Subcutaneous abdominal adipose tissue (tissue), 5 donors: ENCODE measurements around the gene DENND6B.

ENCODE experiments used
- H3K27ac ChIP-seq: one replicate; pipeline ENCODE4 v1.7.0; 2013; ENCODE audit warnings: low read depth, mild to moderate bottlenecking, inconsistent platforms, low read length, moderate library complexity
- H3K27me3 ChIP-seq, 5 donors: one replicate each; pipeline ENCODE4 v1.7.0; 2013; ENCODE audit warnings: low read length in 5 of 5, inconsistent platforms in 1 of 5; ENCODE audit not compliant: control insufficient read depth in 5 of 5, insufficient read depth in 4 of 5
- H3K36me3 ChIP-seq, 5 donors: one replicate each; pipeline ENCODE4 v1.7.0; 2013; ENCODE audit warnings: low read length in 5 of 5; ENCODE audit not compliant: control insufficient read depth in 5 of 5, insufficient read depth in 5 of 5
- H3K4me1 ChIP-seq, 5 donors: one replicate each; pipeline ENCODE4 v1.7.0; 2013; ENCODE audit warnings: low read length in 5 of 5, mild to moderate bottlenecking in 3 of 5, moderate library complexity in 1 of 5; ENCODE audit not compliant: control insufficient read depth in 5 of 5, insufficient read depth in 5 of 5
- H3K4me3 ChIP-seq, 5 donors: one replicate each; pipeline ENCODE4 v1.7.0; 2013; ENCODE audit warnings: low read length in 5 of 5, low read depth in 1 of 5
- H3K9ac ChIP-seq, 5 donors: one replicate each; pipeline ENCODE4 v1.7.0; 2013; ENCODE audit warnings: low read length in 5 of 5, mild to moderate bottlenecking in 4 of 5, moderate library complexity in 3 of 5
- H3K9me3 ChIP-seq, 5 donors: one replicate each; pipeline ENCODE4 v1.7.0; 2013; ENCODE audit warnings: low read length in 5 of 5; ENCODE audit not compliant: control insufficient read depth in 5 of 5
- donor health status: healthy.
- donor health status: healthy.
- donor health status: healthy.
- donor health status: healthy.
- donor health status: healthy.

DENND6B gene

GRCh38 chr22:50298937-50299784, 27.7 kb downstream of the DENND6B start:
- Histone ChIP-seq H3K27me3 (no peaks in the 10 kb centered on the region), H3K4me3 (peak overlapping the region in 3 of 5 donors; percentile 38 to 49 (median 44)), H3K9me3 (no peaks in the 10 kb centered on the region), H3K4me1 (peaks cover 3 to 75% (median 68%) of the 10 kb centered on the region in 5 donors), H3K9ac (peak overlapping the region in 1 of 5 donors; percentile 35), H3K27ac (no peak overlapping the region), H3K36me3 (peaks cover 0 to 8% (median 0%) of the 10 kb centered on the region in 5 donors)

- Histone ChIP-seq H3K9ac (no peak overlapping the region), H3K4me1 (peaks cover 2 to 74% (median 68%) of the 10 kb centered on the region in 5 donors), H3K27ac (no peak overlapping the region), H3K9me3 (no peaks in the 10 kb centered on the region), H3K4me3 (no peak overlapping the region), H3K27me3 (no peaks in the 10 kb centered on the region), H3K36me3 (peaks cover 0 to 6% (median 0%) of the 10 kb centered on the region in 5 donors)
These were observed 28.6 kb downstream of the DENND6B start for GRCh38 chr22:50298266-50298637.

GRCh38 chr22:50297510-50298265, 29.1 kb downstream of the DENND6B start:
- no peaks in the 10 kb centered on the region for H3K27me3 ChIP-seq
- no peak overlapping the region for H3K4me3 ChIP-seq
- peaks cover 2 to 74% (median 68%) of the 10 kb centered on the region in 5 donors for H3K4me1 ChIP-seq
- H3K36me3 ChIP-seq = peaks cover 0 to 6% (median 0%) of the 10 kb centered on the region in 5 donors
- peak overlapping the region; percentile 30 for H3K27ac ChIP-seq
- H3K9me3 ChIP-seq = no peaks in the 10 kb centered on the region
- peak overlapping the region in 1 of 5 donors; percentile 43 for H3K9ac ChIP-seq

- no peak overlapping the region for H3K4me3 ChIP-seq
- H3K27ac ChIP-seq = peak overlapping the region; percentile 30
- H3K9ac ChIP-seq = peak overlapping the region in 1 of 5 donors; percentile 43
- H3K9me3 ChIP-seq = no peaks in the 10 kb centered on the region
- H3K36me3 ChIP-seq = peaks cover 0 to 6% (median 0%) of the 10 kb centered on the region in 5 donors
- H3K27me3 ChIP-seq = no peaks in the 10 kb centered on the region
- H3K4me1 ChIP-seq = peaks cover 2 to 72% (median 66%) of the 10 kb centered on the region in 5 donors
These were observed 29.9 kb downstream of the DENND6B start for GRCh38 chr22:50296658-50297490.

- H3K9ac ChIP-seq = peak overlapping the region in 3 of 5 donors; percentile 26 to 77 (median 61)
- peak overlapping the region; percentile 86 for H3K27ac ChIP-seq
- no peaks in the 10 kb centered on the region for H3K9me3 ChIP-seq
- peaks cover 2 to 54% (median 44%) of the 10 kb centered on the region in 5 donors for H3K4me1 ChIP-seq
- H3K4me3 ChIP-seq = peak overlapping the region in 3 of 5 donors; percentile 6 to 58 (median 22)
- no peaks in the 10 kb centered on the region for H3K27me3 ChIP-seq
- peaks cover 0 to 23% (median 16%) of the 10 kb centered on the region in 5 donors for H3K36me3 ChIP-seq
These were observed 32.5 kb downstream of the DENND6B start for GRCh38 chr22:50294319-50294656.

- Histone ChIP-seq H3K9ac (peak overlapping the region in 4 of 5 donors; percentile 1 to 77 (median 54)), H3K4me3 (peak overlapping the region in 3 of 5 donors; percentile 22 to 58 (median 54)), H3K27me3 (no peaks in the 10 kb centered on the region), H3K27ac (peak overlapping the region; percentile 86), H3K4me1 (peaks cover 2 to 50% (median 40%) of the 10 kb centered on the region in 5 donors), H3K9me3 (no peaks in the 10 kb centered on the region), H3K36me3 (peaks cover 0 to 29% (median 23%) of the 10 kb centered on the region in 5 donors)
These were observed 33.1 kb downstream of the DENND6B start for GRCh38 chr22:50293441-50294318.

- Histone ChIP-seq H3K36me3 (peaks cover 0 to 38% (median 31%) of the 10 kb centered on the region in 5 donors), H3K27ac (peak overlapping the region; percentile 86), H3K9me3 (no peaks in the 10 kb centered on the region), H3K4me3 (peak overlapping the region in 3 of 5 donors; percentile 17 to 58 (median 54)), H3K4me1 (peaks cover 2 to 49% (median 40%) of the 10 kb centered on the region in 5 donors), H3K9ac (peak overlapping the region in 3 of 5 donors; percentile 40 to 73 (median 64)), H3K27me3 (no peaks in the 10 kb centered on the region)
These were observed 34.0 kb downstream of the DENND6B start for GRCh38 chr22:50292643-50293440.

GRCh38 chr22:50289942-50290630, 36.7 kb downstream of the DENND6B start:
- Histone ChIP-seq H3K27me3 (no peaks in the 10 kb centered on the region), H3K9ac (no peak overlapping the region), H3K4me1 (peaks cover 2 to 33% (median 26%) of the 10 kb centered on the region in 5 donors), H3K36me3 (peaks cover 0 to 61% (median 51%) of the 10 kb centered on the region in 5 donors), H3K4me3 (no peak overlapping the region), H3K9me3 (no peaks in the 10 kb centered on the region), H3K27ac (no peak overlapping the region)
